ENCODE measurements around the gene TRPC4. TPM values are rescaled to one million over a fixed set of nuclear protein-coding genes. Genes with fewer than 3 reads are reported as not detected.

Gene TRPC4
- total RNA-seq, 1 experiment from 2014 or later: 8.0 TPM

DNA sequence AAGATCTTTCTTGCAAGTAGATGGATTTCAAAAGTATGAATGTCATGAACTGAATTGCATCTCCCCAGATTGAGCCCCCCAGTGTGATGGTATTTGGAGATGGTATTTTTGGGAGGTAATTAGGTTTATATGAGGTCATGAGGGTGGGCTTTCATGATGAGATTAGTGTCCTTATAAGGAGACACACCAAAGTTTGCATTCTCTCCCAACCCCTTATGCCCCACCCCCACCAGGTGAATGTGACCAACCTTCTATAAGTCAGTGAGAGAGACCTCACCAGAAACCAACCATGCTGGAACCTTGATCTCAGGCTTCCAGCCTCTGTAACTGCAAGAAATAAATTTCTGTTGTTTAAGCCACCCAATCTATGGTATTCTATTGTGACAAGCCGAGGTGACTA is 199.7 kb downstream of the TRPC4 start (continued):
- TF ChIP-seq ZNF121 (CRISPR knock-in tag; IDR thresholded peaks at IDR 0.05) (no peak), TEAD4 (CRISPR knock-in tag; IDR thresholded peaks at IDR 0.05) (no peak), CBFB (CRISPR knock-in tag; IDR thresholded peaks at IDR 0.05; ENCODE audit: low read depth) (no peak), KAT7 (CRISPR knock-in tag; IDR thresholded peaks at IDR 0.05; ENCODE audit: borderline replicate concordance) (no peak)
- TF ChIP-seq, protein P1, sequence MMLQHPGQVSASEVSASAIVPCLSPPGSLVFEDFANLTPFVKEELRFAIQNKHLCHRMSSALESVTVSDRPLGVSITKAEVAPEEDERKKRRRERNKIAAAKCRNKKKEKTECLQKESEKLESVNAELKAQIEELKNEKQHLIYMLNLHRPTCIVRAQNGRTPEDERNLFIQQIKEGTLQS (CRISPR knock-in tag; conservative IDR thresholded peaks at IDR 0.05): no peak
- TF ChIP-seq, protein P2, sequence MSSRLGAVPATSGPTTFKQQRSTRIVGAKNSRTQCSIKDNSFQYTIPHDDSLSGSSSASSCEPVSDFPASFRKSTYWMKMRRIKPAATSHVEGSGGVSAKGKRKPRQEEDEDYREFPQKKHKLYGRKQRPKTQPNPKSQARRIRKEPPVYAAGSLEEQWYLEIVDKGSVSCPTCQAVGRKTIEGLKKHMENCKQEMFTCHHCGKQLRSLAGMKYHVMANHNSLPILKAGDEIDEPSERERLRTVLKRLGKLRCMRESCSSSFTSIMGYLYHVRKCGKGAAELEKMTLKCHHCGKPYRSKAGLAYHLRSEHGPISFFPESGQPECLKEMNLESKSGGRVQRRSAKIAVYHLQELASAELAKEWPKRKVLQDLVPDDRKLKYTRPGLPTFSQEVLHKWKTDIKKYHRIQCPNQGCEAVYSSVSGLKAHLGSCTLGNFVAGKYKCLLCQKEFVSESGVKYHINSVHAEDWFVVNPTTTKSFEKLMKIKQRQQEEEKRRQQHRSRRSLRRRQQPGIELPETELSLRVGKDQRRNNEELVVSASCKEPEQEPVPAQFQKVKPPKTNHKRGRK (CRISPR knock-in tag; IDR thresholded peaks at IDR 0.05; ENCODE audit: borderline replicate concordance): no peak

DNA sequence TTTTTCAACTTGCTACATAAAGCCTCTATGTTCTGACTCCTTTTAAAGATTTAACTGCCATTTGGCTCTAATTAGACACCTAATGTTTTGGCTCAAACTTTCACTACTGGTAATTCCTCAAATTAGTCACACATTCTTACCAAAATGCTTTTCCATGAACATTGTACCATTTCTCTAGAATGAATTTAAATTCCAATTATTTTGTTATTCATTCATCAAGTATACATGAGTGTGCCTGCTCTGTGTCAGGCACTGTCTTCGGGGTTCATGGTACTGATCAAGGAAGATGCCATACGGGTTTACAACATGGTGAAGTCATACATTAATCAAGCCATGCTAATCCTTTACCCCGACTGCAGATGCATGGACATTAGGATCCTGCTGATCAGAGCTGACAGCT is 201.9 kb downstream of the TRPC4 start:
- no peak for ATAC-seq
- POLR2A ChIA-PET: no interaction called here
- H3K9me3 Mint-ChIP-seq: peaks cover 4% of the 10 kb centered on the region; the same call in 1 of the 2 replicates
- H3K27me3 Mint-ChIP-seq (ENCODE audit: low read depth): no peaks in the 10 kb centered on the region
- H3K4me1 Mint-ChIP-seq: peaks cover 24% of the 10 kb centered on the region
- H3K36me3 Mint-ChIP-seq: peaks cover 2% of the 10 kb centered on the region; the same call in 1 of the 2 replicates
- no peak overlapping the region for H3K4me3 Mint-ChIP-seq
- CTCF ChIA-PET: no interaction called here
- no peak overlapping the region for H3K27ac Mint-ChIP-seq
- no peak for DNase-seq (ENCODE audit: low spot score)
- TF ChIP-seq NFATC4 (CRISPR knock-in tag; IDR thresholded peaks at IDR 0.05) (no peak), ETV6 (CRISPR knock-in tag; IDR thresholded peaks at IDR 0.05) (no peak), ZNF423 (CRISPR knock-in tag; IDR thresholded peaks at IDR 0.05) (no peak), SOX15 (CRISPR knock-in tag; IDR thresholded peaks at IDR 0.05) (no peak), TEAD1 (CRISPR knock-in tag; IDR thresholded peaks at IDR 0.05) (no peak)
- TF ChIP-seq, protein P3, sequence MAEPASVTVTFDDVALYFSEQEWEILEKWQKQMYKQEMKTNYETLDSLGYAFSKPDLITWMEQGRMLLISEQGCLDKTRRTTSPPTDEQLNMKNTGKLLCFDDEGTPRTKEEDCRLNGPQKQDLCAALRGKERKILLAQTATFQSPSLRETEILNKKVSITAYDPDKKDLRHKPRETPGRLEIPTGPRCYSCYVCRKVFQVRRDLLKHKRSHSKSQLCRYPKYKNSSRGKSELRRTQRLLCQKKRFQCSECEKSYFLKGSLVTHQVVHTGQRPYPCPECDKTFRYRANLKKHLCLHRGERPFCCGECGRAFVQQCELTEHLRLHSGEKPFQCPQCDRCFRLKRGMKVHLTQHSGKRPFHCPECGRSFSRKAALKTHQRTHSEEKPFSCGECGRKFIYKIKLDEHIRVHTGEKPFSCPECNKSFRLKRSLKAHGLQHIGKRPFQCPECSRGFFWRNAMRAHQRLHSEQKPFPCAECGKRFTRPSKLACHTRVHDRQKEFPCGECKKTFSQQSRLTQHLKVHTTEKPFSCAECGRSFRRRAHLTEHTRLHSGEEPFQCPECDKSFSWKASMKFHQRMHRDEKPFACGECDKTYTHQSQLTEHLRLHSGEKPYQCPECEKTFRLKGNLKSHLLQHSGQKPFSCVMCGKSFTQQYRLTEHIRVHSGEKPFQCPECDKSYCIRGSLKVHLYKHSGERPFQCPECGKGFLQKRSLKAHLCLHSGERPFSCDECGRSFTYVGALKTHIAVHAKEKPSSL (CRISPR knock-in tag; conservative IDR thresholded peaks at IDR 0.05): no peak
- TF ChIP-seq, protein P4, sequence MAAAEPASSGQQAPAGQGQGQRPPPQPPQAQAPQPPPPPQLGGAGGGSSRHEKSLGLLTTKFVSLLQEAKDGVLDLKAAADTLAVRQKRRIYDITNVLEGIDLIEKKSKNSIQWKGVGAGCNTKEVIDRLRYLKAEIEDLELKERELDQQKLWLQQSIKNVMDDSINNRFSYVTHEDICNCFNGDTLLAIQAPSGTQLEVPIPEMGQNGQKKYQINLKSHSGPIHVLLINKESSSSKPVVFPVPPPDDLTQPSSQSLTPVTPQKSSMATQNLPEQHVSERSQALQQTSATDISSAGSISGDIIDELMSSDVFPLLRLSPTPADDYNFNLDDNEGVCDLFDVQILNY (CRISPR knock-in tag; IDR thresholded peaks at IDR 0.05): no peak
- TF ChIP-seq, protein P5, sequence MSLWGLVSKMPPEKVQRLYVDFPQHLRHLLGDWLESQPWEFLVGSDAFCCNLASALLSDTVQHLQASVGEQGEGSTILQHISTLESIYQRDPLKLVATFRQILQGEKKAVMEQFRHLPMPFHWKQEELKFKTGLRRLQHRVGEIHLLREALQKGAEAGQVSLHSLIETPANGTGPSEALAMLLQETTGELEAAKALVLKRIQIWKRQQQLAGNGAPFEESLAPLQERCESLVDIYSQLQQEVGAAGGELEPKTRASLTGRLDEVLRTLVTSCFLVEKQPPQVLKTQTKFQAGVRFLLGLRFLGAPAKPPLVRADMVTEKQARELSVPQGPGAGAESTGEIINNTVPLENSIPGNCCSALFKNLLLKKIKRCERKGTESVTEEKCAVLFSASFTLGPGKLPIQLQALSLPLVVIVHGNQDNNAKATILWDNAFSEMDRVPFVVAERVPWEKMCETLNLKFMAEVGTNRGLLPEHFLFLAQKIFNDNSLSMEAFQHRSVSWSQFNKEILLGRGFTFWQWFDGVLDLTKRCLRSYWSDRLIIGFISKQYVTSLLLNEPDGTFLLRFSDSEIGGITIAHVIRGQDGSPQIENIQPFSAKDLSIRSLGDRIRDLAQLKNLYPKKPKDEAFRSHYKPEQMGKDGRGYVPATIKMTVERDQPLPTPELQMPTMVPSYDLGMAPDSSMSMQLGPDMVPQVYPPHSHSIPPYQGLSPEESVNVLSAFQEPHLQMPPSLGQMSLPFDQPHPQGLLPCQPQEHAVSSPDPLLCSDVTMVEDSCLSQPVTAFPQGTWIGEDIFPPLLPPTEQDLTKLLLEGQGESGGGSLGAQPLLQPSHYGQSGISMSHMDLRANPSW (CRISPR knock-in tag; conservative IDR thresholded peaks at IDR 0.05; ENCODE audit: low read depth): no peak
- TF ChIP-seq, protein P6, sequence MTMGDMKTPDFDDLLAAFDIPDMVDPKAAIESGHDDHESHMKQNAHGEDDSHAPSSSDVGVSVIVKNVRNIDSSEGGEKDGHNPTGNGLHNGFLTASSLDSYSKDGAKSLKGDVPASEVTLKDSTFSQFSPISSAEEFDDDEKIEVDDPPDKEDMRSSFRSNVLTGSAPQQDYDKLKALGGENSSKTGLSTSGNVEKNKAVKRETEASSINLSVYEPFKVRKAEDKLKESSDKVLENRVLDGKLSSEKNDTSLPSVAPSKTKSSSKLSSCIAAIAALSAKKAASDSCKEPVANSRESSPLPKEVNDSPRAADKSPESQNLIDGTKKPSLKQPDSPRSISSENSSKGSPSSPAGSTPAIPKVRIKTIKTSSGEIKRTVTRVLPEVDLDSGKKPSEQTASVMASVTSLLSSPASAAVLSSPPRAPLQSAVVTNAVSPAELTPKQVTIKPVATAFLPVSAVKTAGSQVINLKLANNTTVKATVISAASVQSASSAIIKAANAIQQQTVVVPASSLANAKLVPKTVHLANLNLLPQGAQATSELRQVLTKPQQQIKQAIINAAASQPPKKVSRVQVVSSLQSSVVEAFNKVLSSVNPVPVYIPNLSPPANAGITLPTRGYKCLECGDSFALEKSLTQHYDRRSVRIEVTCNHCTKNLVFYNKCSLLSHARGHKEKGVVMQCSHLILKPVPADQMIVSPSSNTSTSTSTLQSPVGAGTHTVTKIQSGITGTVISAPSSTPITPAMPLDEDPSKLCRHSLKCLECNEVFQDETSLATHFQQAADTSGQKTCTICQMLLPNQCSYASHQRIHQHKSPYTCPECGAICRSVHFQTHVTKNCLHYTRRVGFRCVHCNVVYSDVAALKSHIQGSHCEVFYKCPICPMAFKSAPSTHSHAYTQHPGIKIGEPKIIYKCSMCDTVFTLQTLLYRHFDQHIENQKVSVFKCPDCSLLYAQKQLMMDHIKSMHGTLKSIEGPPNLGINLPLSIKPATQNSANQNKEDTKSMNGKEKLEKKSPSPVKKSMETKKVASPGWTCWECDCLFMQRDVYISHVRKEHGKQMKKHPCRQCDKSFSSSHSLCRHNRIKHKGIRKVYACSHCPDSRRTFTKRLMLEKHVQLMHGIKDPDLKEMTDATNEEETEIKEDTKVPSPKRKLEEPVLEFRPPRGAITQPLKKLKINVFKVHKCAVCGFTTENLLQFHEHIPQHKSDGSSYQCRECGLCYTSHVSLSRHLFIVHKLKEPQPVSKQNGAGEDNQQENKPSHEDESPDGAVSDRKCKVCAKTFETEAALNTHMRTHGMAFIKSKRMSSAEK (CRISPR knock-in tag; IDR thresholded peaks at IDR 0.05; ENCODE audit: borderline replicate concordance): no peak

Data from WTC11 (cell line).